Stimulated activated CD8-positive, alpha-beta memory T cell treated with anti-CD3 and anti-CD28 coated beads, Interleukin-2, amount 100 ng/mL, for 48 hours (primary cell): ENCODE results near the gene RBMS3.

Source experiments
- DNase-seq, 2 donors: peaks; one replicate each; pipeline ENCODE4 v3.0.0-alpha.2; 2020; ENCODE audit warnings: low read depth in 2 of 2

RBMS3 gene

GRCh38 chr3:29275309-29275708 is 5.6 kb upstream of the RBMS3 start:
- no peak for DNase-seq

GRCh38 chr3:29277249-29277648 is 3.6 kb upstream of the RBMS3 start:
- DNase-seq = no peak

GRCh38 chr3:29279286-29279685 is 1.6 kb upstream of the RBMS3 start:
- no peak for DNase-seq

- DNase-seq = no peak
Measured at GRCh38 chr3:29279806-29280205, 1.1 kb upstream of the RBMS3 start.

- no peak for DNase-seq
Measured at GRCh38 chr3:29281094-29281343, 148 bp downstream of the RBMS3 start.

GRCh38 chr3:29281344-29282241 is 722 bp downstream of the RBMS3 start:
- DNase-seq = no peak

GRCh38 chr3:29282427-29283230 is 1.8 kb downstream of the RBMS3 start:
- DNase-seq = no peak

- no peak for DNase-seq
Measured at GRCh38 chr3:29283231-29284119, 2.6 kb downstream of the RBMS3 start.

GRCh38 chr3:29284497-29284896 is 3.6 kb downstream of the RBMS3 start:
- no peak for DNase-seq

GRCh38 chr3:29285471-29286071 is 4.7 kb downstream of the RBMS3 start:
- DNase-seq = no peak

- DNase-seq = no peak
Measured at GRCh38 chr3:29286478-29287240, 5.8 kb downstream of the RBMS3 start.

GRCh38 chr3:29290596-29290995 is 9.7 kb downstream of the RBMS3 start:
- no peak for DNase-seq

GRCh38 chr3:29291260-29291981 is 10.6 kb downstream of the RBMS3 start:
- DNase-seq = no peak

- DNase-seq = no peak
Measured at GRCh38 chr3:29291982-29292363, 11.1 kb downstream of the RBMS3 start.

- DNase-seq = no peak
Measured at GRCh38 chr3:29293421-29293820, 12.6 kb downstream of the RBMS3 start.

GRCh38 chr3:29297998-29298397 is 17.1 kb downstream of the RBMS3 start:
- DNase-seq = no peak

GRCh38 chr3:29301332-29302019 is 20.6 kb downstream of the RBMS3 start:
- DNase-seq = no peak

- no peak for DNase-seq
Measured at GRCh38 chr3:29302619-29303018, 21.7 kb downstream of the RBMS3 start.

- no peak for DNase-seq
Measured at GRCh38 chr3:29307295-29307694, 26.4 kb downstream of the RBMS3 start.

GRCh38 chr3:29310865-29311264 is 30.0 kb downstream of the RBMS3 start:
- no peak for DNase-seq
